ENCODE results near the gene PLXDC1. TPM values are rescaled to one million over a fixed set of nuclear protein-coding genes. Genes with fewer than 3 reads are reported as not detected.

PLXDC1 gene
- total RNA-seq (2022; extraction: Qiagen RNA extraction): 0.07 to 0.32 TPM (median 0.18 TPM) in 5 replicates

DNA sequence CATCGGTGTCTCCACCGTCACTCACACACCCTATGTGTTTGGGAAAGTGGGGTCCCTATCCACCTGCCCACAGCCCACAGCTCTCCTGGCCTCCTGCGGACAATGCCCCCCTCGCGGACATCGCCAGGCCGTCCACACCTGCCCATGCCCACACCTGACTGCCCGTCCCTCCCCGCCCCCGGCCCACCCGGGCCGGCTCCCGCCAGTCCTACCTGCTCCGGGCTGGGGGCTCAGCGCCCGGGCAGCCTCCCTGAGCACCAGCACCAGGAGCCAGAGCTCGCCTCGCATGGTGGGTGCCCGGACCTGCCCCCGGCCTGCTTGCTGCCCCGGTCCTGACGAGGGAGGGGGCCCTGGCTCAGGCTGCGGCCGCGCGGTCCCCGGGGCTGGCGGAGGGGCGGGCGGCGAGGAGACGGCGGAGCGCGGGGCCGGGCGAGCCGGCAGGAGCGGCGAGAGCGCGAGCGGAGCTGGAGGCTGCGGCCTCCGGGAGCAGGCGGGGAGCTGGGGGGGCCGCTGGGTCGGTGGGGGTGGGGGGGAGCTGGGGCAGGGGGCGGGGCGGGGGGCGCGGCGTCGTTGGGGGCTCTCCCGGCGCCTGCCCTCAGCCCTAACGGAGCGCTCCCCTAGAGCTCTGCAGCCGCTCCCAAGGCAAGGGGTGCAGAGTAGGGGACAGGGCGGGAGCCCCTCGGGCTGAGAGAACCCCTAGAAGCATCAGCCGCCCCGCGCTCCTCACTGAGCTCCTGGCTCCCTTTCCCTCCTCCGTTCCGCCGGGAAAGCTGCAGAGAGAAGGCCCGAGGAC, at the start of gene PLXDC1:
Gene PLXDC1, minus strand, starts transcription at position 488 of the 793 bp plus-strand sequence. Its CDS starts 200 bp downstream, at position 288.

GRCh38 chr17:39200070-39200879, 48.8 kb upstream of the PLXDC1 start, which contains the start of gene RPL19:
Gene RPL19 (plus strand): TSS chr17:39200283. CDS start chr17:39200345, 62 bp downstream.

DNA sequence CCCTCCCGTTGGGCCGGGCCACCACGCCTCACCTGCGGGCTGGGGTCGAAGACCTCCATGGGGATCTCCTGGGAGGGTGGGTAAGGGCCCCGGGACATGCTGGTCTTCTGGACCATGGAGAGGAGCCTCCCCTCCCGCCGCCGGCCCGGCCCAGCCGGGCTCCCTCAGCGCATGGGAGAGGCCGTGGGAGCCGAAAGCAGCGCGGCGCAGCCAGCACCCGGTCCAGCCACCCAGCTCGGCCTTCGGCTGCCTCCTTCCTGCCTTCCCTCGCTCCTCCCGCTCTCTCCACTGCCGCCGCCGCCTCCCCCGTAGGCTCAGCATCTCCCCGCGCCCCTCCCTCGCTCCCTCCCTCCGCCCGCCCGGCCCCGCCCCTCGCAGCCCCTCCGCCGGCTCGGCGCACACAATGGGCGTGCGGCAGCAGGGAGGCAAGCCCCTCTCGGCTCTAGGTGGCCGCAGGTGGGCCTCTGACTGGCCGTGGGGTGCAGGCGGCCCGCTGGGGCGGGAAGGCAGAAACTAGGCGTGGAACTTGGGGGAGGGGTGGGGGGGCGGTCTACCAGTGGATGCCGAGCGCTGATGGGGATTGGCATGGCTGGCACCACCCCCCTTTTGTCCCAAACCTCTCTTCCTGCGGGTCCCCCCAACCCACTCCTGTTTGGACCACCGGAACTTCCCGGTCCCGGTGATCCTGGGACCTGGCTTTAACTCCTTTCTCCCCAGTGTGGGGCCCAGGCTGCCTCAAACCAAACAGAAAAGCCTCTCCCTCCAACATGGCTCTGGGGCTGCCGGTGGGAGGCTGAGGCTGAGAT, 46.1 kb upstream of the PLXDC1 start, which contains the start of gene CACNB1:
Gene CACNB1, minus strand, starts transcription at position 290 of the 806 bp plus-strand sequence. Its CDS starts 174 bp downstream, at position 116.

GRCh38 chr17:39165841-39166349, 14.5 kb upstream of the PLXDC1 start, which contains the start of gene ARL5C:
Gene ARL5C (minus strand): TSS chr17:39166161. CDS start chr17:39165760, 401 bp downstream.

Other genes starting within 250 kb of the PLXDC1 start
- not detected in 5 replicates for gene FBXO47, start 184.2 kb downstream of the PLXDC1 start, total RNA-seq (2022; extraction: Qiagen RNA extraction)
- gene ARL5C, start 14.5 kb upstream of the PLXDC1 start, total RNA-seq (2022; extraction: Qiagen RNA extraction): not detected in 5 replicates
- 4.1 to 7.1 TPM (median 6.2 TPM) in 5 replicates for gene CACNB1, start 46.0 kb upstream of the PLXDC1 start, total RNA-seq (2022; extraction: Qiagen RNA extraction)
- gene RPL19, start 48.6 kb upstream of the PLXDC1 start, total RNA-seq (2022; extraction: Qiagen RNA extraction): 3,906 to 4,297 TPM (median 4,013 TPM) in 5 replicates
- 4.0 to 7.1 TPM (median 6.9 TPM) in 5 replicates for gene STAC2, start 74.3 kb upstream of the PLXDC1 start, total RNA-seq (2022; extraction: Qiagen RNA extraction)
- gene FBXL20, start 250.0 kb upstream of the PLXDC1 start, total RNA-seq (2022; extraction: Qiagen RNA extraction): 6.4 to 10.0 TPM (median 8.0 TPM) in 5 replicates

Data from A549 treated with dexamethasone at 1 μM for 4 hours (cell line).